GM12801 (cell line): ENCODE measurements around the gene CUL1.

Experiments used
- CTCF ChIP-seq: IDR thresholded peaks from one replicate; pipeline ENCODE4 v1.5.1; 2011; ENCODE audit warnings: control low read depth; ENCODE audit not compliant: insufficient read length; ENCODE audit errors: extremely low read depth

Gene CUL1

GRCh38 chr7:148747274-148747673, 48.6 kb downstream of the CUL1 start:
- TF ChIP-seq CTCF = no peak

- no peak for TF ChIP-seq CTCF
These were observed 52.0 kb downstream of the CUL1 start for GRCh38 chr7:148750442-148751355.

GRCh38 chr7:148753224-148753623, 54.5 kb downstream of the CUL1 start:
- TF ChIP-seq CTCF = no peak

GRCh38 chr7:148754912-148755311, 56.2 kb downstream of the CUL1 start:
- no peak for TF ChIP-seq CTCF

- no peak for TF ChIP-seq CTCF
These were observed 63.0 kb downstream of the CUL1 start for GRCh38 chr7:148761499-148762278.

GRCh38 chr7:148763622-148764021, 64.9 kb downstream of the CUL1 start:
- no peak for TF ChIP-seq CTCF

GRCh38 chr7:148770004-148770403, 71.3 kb downstream of the CUL1 start:
- TF ChIP-seq CTCF = no peak
